ES-I3 (cell line): ENCODE data around the gene GIPC3.

Source experiments
- H3K36me3 ChIP-seq: 2 replicates; pipeline ENCODE4 v1.6.1; 2013; ENCODE audit warnings: mild to moderate bottlenecking, low read length, control low read depth, moderate library complexity; ENCODE audit not compliant: insufficient read depth
- H3K4me1 ChIP-seq: 2 replicates; pipeline ENCODE4 v1.6.1; 2013; ENCODE audit warnings: mild to moderate bottlenecking, control low read depth, low read length; ENCODE audit not compliant: insufficient read depth
- H3K9ac ChIP-seq: 2 replicates; pipeline ENCODE4 v1.6.1; 2013; ENCODE audit warnings: low read depth, mild to moderate bottlenecking, low read length, moderate library complexity
- H3K9me3 ChIP-seq: 2 replicates; pipeline ENCODE4 v1.6.1; 2013; ENCODE audit warnings: mild to moderate bottlenecking, low read length, moderate library complexity; ENCODE audit not compliant: control insufficient read depth, insufficient read depth

GIPC3 gene

GRCh38 chr19:3609779-3610719 is 24.8 kb downstream of the GIPC3 start:
- Histone ChIP-seq H3K36me3 (peaks cover 3% of the 10 kb centered on the region; the same call in 1 of the 2 replicates), H3K9me3 (no peaks in the 10 kb centered on the region), H3K4me1 (peaks cover 9% of the 10 kb centered on the region), H3K9ac (no peak overlapping the region)

DNA sequence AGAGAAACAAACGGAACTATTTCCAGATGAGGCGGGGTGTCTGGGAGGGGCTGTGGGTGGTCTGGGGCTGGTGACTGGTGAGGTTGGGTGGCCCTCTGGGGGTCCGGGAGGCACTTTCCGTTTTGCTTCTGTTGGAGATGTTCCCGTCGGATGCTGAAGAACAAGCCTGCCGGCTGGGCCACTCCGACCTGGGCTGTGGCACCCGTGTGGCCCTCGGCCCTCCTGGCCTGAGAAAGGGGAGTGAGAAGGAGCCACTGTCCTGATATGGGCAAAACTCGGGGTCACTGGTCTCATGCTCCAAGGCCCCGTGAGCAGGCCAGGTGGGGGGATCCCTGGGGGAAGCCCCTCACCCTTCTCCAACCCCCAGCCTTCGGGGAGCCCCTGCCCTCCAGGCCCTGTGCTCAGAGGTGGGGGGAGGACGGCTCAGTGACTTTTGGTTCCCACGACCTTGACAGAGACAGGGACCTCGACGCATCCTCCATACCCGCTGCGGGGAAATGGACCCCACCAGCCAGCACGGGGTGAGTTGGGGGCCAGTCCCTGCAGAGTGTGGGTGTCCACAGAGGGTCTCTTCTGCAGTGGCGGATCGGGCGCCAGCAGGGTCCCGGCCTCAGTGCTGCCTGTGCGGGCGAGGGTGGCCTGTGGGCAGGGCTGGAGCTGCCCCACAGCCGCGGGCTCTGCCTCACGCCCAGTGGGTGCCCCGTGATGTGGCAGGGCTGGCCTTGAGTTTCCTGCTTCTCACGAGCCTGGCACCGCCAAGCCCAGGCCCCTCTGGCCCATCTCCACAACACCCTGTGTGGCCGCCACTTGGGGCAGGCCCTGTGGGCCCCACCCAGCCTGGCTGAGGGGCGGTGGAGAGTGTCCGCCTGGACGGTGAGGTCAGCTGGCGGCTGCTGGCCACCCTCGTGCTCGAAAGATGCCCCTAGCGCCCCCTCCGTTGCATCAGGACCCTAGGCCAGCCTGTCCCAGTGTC is 25.8 kb downstream of the GIPC3 start:
- H3K9ac ChIP-seq: no peak overlapping the region
- H3K9me3 ChIP-seq: no peaks in the 10 kb centered on the region
- peaks cover 3% of the 10 kb centered on the region; the same call in 1 of the 2 replicates for H3K36me3 ChIP-seq
- H3K4me1 ChIP-seq: peaks cover 9% of the 10 kb centered on the region

GRCh38 chr19:3611841-3612240 is 26.6 kb downstream of the GIPC3 start:
- H3K9ac ChIP-seq: no peak overlapping the region
- H3K9me3 ChIP-seq: no peaks in the 10 kb centered on the region
- H3K4me1 ChIP-seq: peaks cover 9% of the 10 kb centered on the region
- H3K36me3 ChIP-seq: peaks cover 3% of the 10 kb centered on the region; the same call in 1 of the 2 replicates

DNA sequence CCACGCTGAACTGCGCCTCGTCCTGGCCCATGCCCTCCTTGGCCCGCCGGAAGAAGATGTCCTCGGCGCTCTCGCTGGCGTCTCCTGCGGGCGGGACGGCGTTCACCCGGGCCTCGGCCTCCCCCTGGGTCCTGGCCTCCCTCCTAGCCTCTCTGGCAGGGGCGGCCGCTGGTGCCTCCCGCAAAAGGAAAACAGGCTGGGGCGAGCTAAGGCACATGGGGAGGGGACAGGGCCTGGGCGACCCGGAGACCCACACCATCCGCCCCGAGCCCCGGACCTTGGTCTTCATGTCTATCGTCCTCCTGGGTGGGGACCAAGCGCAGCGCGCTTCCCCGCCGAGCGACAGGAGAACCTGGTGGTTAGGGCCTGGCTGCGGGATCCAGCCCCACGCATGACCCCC is 27.1 kb downstream of the GIPC3 start:
- no peak overlapping the region; the same call in 1 of the 2 replicates for H3K9ac ChIP-seq
- H3K36me3 ChIP-seq: peaks cover 3% of the 10 kb centered on the region; the same call in 1 of the 2 replicates
- H3K4me1 ChIP-seq: peaks cover 9% of the 10 kb centered on the region
- no peaks in the 10 kb centered on the region for H3K9me3 ChIP-seq

DNA sequence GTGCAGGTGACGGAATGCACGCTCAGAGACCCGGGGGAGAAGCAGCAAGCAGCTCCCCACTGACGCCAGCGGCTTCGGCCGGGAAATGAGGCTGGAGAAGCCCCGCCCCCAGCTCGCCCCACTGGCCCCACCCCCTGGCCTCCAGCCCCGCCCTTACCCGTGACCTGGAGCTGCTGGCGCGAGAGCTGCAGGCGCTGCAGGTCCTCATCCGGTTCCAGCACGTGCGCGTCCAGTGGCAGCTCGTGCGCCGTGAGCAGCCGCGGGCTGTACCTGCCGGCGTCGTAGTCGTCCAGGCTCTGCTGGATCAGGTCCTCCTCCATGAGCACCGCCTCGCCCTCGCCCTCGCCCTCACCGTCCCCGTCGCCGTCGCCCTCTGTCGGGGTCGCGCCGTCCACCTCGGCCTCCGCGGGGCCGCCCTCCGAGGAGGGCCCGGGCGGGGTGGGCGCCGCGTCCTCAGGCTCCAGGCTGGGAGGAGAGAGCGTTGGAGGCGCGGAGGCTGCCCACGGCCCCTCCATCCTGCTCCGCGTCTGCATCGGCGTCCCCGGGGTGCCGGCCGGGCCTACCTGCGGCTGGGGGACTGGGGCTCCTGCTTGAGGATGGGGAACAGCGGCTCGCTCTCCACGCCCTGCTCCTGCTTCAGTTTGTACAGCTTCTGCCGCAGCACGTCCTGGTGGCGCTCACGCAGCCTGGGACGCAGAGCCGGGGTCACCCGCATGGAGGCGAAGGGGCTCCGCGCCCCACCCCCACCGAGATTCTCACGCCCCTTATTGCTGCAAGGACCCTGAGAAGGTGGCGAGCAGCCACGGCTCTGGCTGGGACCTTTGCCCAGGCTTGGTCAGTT is 27.8 kb downstream of the GIPC3 start:
- H3K9me3 ChIP-seq: no peaks in the 10 kb centered on the region
- H3K4me1 ChIP-seq: peaks cover 6% of the 10 kb centered on the region; the same call in 1 of the 2 replicates
- H3K9ac ChIP-seq: no peak overlapping the region; the same call in 1 of the 2 replicates
- H3K36me3 ChIP-seq: peaks cover 3% of the 10 kb centered on the region; the same call in 1 of the 2 replicates

DNA sequence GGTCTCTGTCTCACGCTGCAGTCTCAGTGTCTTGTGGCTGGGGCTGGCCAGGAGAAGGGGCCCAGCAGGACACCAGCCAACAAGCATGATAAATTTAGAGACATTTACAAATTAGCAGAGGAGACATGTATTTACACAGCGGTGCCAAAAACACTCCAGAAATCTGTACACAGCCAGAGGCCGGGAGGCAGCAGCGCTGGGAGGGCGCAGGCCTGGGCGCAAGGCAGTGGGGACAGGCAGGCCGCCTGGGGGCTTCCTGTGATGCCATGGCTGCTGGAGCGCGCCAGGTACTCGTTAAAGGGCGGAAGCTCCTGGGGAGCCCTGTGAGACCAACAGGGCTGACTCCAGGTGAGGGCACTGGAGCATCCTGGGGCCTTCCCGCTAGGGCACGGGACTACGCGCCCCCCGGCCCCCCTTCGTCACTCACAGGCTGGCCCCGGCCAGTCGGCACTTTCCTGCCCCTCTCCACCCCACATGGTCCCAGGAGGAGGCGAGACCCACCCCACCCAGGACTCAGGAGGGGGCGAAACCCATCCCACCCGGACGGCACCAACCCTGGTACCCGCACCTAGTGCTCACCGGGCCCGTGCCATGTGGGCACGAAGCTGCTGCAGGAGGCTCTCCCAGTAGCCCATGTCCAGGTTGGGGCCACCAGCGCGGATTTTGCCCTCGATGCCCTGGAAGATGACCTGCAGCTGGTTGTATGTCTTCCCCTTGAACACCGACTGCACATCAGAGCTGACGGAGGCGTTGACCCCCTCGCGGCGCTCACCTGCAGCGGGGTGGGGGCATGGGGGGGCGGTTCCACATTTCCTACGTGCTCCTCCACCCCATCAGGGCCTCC is 28.8 kb downstream of the GIPC3 start:
- H3K4me1 ChIP-seq: peaks cover 5% of the 10 kb centered on the region; the same call in 1 of the 2 replicates
- peaks cover 3% of the 10 kb centered on the region; the same call in 1 of the 2 replicates for H3K36me3 ChIP-seq
- no peaks in the 10 kb centered on the region for H3K9me3 ChIP-seq
- no peak overlapping the region for H3K9ac ChIP-seq

DNA sequence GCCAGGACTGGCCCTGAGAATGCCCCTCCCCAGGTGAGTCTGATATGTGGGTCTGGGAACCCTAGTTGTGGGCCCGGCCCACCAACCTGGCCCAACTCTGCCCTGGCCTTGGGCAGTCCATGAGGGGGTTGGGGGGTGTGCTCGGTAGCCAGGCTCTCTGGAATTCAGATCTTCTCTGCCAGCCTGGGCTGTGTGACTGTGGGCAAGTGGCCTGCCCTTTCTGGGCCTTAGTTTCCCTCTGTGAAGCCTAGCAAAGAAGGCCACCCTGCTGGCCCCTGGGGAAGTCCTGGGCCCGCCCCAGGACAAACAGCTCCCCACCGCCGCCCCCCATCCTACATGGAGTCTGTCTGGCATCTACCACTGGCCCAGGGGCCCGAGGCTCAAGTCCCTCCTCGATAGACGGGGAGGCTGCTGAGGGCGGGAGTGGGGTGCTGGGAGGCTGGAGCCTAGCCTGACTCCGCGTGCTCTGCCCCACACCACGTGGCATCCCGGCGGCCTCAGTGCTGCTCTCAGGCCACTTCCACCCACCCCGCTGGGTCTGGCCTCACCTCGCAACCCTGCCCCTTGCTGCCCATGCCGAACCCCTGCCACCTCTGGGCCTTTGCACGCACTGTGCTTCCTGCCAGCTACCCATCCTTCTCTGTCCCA is 29.7 kb downstream of the GIPC3 start:
- Histone ChIP-seq H3K9me3 (no peaks in the 10 kb centered on the region), H3K36me3 (peaks cover 3% of the 10 kb centered on the region; the same call in 1 of the 2 replicates), H3K4me1 (peaks cover 5% of the 10 kb centered on the region; the same call in 1 of the 2 replicates), H3K9ac (no peak overlapping the region)

GRCh38 chr19:3615524-3616135 is 30.4 kb downstream of the GIPC3 start:
- no peaks in the 10 kb centered on the region for H3K36me3 ChIP-seq
- no peaks in the 10 kb centered on the region for H3K9me3 ChIP-seq
- peaks cover 5% of the 10 kb centered on the region; the same call in 1 of the 2 replicates for H3K4me1 ChIP-seq
- H3K9ac ChIP-seq: no peak overlapping the region

GRCh38 chr19:3617463-3617862 is 32.2 kb downstream of the GIPC3 start:
- Histone ChIP-seq H3K9me3 (no peaks in the 10 kb centered on the region), H3K4me1 (peaks cover 5% of the 10 kb centered on the region; the same call in 1 of the 2 replicates), H3K36me3 (no peaks in the 10 kb centered on the region), H3K9ac (no peak overlapping the region)

DNA sequence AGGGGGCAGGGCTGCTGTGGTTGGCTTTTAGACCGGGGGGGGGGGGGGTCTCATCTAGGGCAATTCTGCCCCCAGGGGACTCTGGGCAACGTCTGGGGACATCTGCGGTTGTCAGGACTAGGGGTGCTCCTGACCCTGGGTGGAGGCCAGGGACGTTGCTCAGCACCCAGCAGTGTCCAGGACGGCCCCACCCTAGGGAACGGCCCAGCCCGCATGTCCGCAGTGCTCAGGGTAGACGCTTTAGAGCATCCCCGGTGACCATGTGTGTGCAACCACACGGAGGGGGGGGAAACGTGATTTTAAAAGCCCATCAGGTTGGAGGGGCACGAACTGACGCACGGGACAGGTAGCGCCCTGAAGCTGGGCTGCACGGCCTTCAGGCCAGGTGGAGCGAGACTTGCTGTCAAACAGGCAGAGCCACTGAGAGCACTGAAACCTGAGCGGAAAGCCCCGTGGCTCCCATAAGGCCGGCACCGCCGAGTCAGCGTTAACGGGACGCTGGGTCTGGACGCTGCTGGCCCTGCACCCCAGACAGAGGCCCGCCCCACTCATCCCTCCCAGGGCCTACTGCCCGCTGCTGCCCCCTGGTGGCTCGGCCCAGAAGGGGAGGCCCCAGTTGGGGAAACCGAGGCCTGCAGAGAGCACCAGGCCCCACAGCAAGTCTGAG is 33.0 kb downstream of the GIPC3 start:
- Histone ChIP-seq H3K9ac (no peak overlapping the region), H3K9me3 (no peaks in the 10 kb centered on the region), H3K36me3 (no peaks in the 10 kb centered on the region), H3K4me1 (peaks cover 3% of the 10 kb centered on the region; the same call in 1 of the 2 replicates)

DNA sequence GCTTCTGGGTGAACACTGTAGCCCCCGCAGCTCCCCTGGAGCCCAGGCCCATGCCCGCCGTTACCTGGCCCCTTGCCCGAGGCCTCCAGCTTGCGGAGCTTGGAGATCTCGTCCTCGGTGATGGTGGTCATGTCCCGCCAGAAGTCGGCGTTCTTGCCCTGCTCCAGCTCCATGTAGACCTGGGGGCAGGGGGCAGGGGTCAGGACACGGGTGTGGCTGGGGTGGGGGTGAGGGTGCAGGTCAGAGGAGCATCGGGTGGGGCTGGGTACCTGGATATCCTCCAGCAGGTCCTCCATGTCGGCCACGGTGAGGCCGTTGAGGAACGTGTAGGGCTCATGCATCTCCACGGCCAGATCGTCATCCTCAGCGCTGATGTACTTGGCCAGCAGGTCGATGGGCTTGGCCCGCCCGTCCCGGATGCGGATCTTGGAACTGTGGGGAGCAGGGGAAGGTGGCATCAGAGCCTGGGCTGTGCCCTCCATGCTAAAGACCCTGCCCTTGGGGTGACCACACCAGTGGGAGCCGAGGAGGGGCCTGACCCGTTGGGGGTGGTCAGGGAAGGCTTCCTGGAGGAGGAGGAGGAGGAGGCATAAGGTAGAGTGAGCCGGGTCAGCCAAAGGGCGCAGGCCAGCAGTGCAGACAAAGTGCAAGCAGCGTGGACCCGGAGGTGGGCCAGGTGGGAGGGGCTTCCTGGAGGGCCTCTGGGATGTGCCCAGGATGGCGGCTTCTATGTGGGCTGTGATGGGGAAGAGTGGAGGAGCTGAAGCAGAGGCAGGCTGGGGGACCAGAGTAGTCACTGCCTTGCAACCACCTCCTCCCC is 33.7 kb downstream of the GIPC3 start:
- Histone ChIP-seq H3K4me1 (peaks cover 3% of the 10 kb centered on the region; the same call in 1 of the 2 replicates), H3K36me3 (no peaks in the 10 kb centered on the region), H3K9ac (no peak overlapping the region), H3K9me3 (no peaks in the 10 kb centered on the region)
